Brain microvascular endothelial cell (primary cell): Measurements from ENCODE around the gene SPDYE2B.
"Not testable (repeated sequence)": the region's sequence is repeated elsewhere in the genome, so short reads cannot be mapped to it uniquely, and the experiment has no call there.

Experiments used
- DNase-seq: peaks from one replicate; pipeline ENCODE4 v3.0.0-alpha.2; 2020
- H3K27ac ChIP-seq: fragments of 250-450 bp; sonication (Bioruptor Pico); 2 replicates; pipeline ENCODE4 v1.5.1; 2020; ENCODE audit warnings: mild to moderate bottlenecking, moderate library complexity
- H3K27me3 ChIP-seq: fragments of 250-450 bp; sonication (Bioruptor Pico); replicated peaks from 2 replicates; pipeline ENCODE4 v1.5.1; 2020; ENCODE audit warnings: mild to moderate bottlenecking
- H3K36me3 ChIP-seq: fragments of 250-450 bp; sonication (Bioruptor Pico); replicated peaks from 2 replicates; pipeline ENCODE4 v1.5.1; 2020; ENCODE audit warnings: mild to moderate bottlenecking
- H3K4me3 ChIP-seq: 2 replicates; pipeline ENCODE4 v1.5.1; 2011; ENCODE audit warnings: low read depth, mild to moderate bottlenecking, control low read depth, low read length, moderate library complexity
- in situ Hi-C: cut with HindIII; loops from 2 replicates; pipeline ENCODE4 v1.10.0; 2017; ENCODE audit warnings: low sequenced_read_pairs, low pct_ligation_motif_present

SPDYE2B gene

GRCh38 chr7:102618122-102618521 is 32.0 kb upstream of the SPDYE2B start:
- DNase-seq: peak; percentile 0
- H3K36me3 ChIP-seq, H3K27ac ChIP-seq, H3K4me3 ChIP-seq, H3K27me3 ChIP-seq, in situ Hi-C loops: not testable (repeated sequence)

- H3K27me3 ChIP-seq, in situ Hi-C loops, H3K27ac ChIP-seq, DNase-seq, H3K4me3 ChIP-seq, H3K36me3 ChIP-seq: not testable (repeated sequence)
Measured at GRCh38 chr7:102627271-102627904, 22.7 kb upstream of the SPDYE2B start.

GRCh38 chr7:102630622-102631021 is 19.5 kb upstream of the SPDYE2B start:
- H3K27ac ChIP-seq, H3K27me3 ChIP-seq, H3K36me3 ChIP-seq, in situ Hi-C loops, DNase-seq, H3K4me3 ChIP-seq: not testable (repeated sequence)

GRCh38 chr7:102634299-102634698 is 15.8 kb upstream of the SPDYE2B start:
- DNase-seq, in situ Hi-C loops, H3K36me3 ChIP-seq, H3K4me3 ChIP-seq, H3K27me3 ChIP-seq, H3K27ac ChIP-seq: not testable (repeated sequence)

DNA sequence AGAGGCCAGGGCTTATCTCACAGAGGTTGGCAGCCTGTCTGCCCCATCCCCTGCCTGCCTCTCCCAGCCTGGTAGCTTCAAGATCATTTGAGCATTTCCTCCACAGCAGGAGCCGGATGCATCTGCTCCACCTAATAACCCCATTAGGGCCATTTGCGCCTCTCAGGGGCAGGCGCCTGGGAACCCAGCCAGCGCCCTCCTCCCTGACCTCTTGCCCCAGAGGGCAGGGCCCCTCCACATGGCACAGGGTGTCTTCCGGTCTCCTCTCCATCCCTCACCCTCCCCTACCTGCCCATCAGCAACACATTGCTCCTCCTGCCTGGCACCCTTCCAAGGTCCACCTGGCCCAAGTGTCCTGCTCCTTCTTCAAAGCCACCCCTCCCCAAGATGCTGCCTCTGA is 14.8 kb upstream of the SPDYE2B start:
- H3K27ac ChIP-seq, H3K27me3 ChIP-seq, in situ Hi-C loops, DNase-seq, H3K36me3 ChIP-seq, H3K4me3 ChIP-seq: not testable (repeated sequence)

DNA sequence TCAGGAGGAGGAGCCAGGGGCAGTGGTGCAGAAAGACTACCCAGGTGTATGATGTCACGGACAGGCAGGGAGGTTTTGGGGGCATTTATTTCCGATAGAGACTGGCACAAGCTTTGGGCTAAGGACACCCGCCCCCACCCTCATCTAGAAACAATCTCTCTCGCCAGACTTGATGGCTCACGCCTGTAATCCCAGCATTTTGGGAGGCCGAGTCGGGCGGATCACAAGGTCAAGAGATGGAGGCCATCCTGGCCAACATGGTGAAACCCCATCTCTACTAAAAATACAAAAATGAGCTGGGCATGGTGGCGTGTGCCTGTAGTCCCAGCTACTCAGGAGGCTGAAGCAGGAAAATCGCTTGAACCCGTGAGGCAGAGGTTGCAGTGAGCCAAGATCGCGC is 13.2 kb upstream of the SPDYE2B start:
- H3K4me3 ChIP-seq, H3K27ac ChIP-seq, in situ Hi-C loops, H3K36me3 ChIP-seq, H3K27me3 ChIP-seq, DNase-seq: not testable (repeated sequence)

- H3K4me3 ChIP-seq, DNase-seq, H3K27me3 ChIP-seq, in situ Hi-C loops, H3K27ac ChIP-seq, H3K36me3 ChIP-seq: not testable (repeated sequence)
Measured at GRCh38 chr7:102638848-102639247, 11.3 kb upstream of the SPDYE2B start.

GRCh38 chr7:102642691-102643090 is 7.4 kb upstream of the SPDYE2B start, which contains the start of gene UPK3BL1:
UPK3BL1 (minus strand) TSS chr7:102642791; CDS start chr7:102642741, 50 bp downstream.
- H3K4me3 ChIP-seq, H3K27me3 ChIP-seq, H3K27ac ChIP-seq, H3K36me3 ChIP-seq, in situ Hi-C loops, DNase-seq: not testable (repeated sequence)

GRCh38 chr7:102643404-102643803 is 6.7 kb upstream of the SPDYE2B start:
- DNase-seq, H3K4me3 ChIP-seq, H3K36me3 ChIP-seq, H3K27me3 ChIP-seq, H3K27ac ChIP-seq, in situ Hi-C loops: not testable (repeated sequence)

- H3K27me3 ChIP-seq, in situ Hi-C loops, H3K27ac ChIP-seq, H3K4me3 ChIP-seq, H3K36me3 ChIP-seq, DNase-seq: not testable (repeated sequence)
Measured at GRCh38 chr7:102647813-102648212, 2.3 kb upstream of the SPDYE2B start.

- H3K4me3 ChIP-seq, H3K27me3 ChIP-seq, H3K36me3 ChIP-seq, H3K27ac ChIP-seq, DNase-seq, in situ Hi-C loops: not testable (repeated sequence)
Measured at GRCh38 chr7:102664765-102665164, 14.6 kb downstream of the SPDYE2B start.

DNA sequence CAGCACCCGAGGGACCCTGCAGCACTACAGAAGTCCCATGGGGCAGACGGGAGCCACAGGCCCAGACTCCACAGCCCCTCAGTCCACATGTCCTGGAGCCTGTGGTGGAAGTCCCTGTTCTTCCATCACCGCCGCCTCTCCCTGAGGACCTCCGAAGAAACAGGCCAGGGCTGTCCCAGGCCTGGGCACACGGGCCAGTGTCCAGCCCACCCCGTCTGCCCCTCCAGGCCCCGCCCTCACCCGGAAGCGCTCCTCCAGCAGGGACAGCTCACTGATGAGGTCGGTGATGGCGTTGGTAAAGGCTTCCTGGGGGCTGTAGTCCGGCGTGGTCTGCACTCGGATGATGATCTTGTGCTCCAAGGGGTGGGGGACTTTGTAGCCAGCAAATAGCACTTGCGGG is 16.7 kb downstream of the SPDYE2B start:
- H3K36me3 ChIP-seq, DNase-seq, H3K4me3 ChIP-seq, H3K27me3 ChIP-seq, H3K27ac ChIP-seq, in situ Hi-C loops: not testable (repeated sequence)

DNA sequence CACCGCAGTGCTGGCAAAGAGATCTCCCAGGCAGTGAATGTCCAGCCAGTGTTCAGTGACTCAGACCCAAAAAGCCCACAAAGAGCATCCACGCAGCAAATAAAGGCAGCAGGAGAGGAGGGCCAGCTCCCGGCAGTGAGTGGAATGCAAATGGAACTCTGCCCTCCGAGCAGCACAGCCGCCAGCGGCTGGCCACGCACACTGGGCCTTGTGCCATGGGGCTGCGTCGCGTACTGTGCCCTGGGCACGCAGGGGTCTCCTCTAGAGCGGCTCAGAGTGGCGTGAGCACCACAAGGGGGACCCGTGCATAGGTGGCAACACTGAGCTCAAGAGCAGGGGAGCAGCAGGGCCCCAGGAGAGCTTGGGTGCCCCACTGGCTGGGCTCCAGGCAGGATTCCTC is 17.4 kb downstream of the SPDYE2B start:
- DNase-seq, H3K4me3 ChIP-seq, in situ Hi-C loops: not testable (repeated sequence)

More for the DNA sequence above, 17.4 kb downstream of the SPDYE2B start:
- H3K36me3 ChIP-seq, H3K27me3 ChIP-seq, H3K27ac ChIP-seq: not testable (repeated sequence)
